ENCODE measurements around the gene SAMSN1. TPM values are rescaled to one million over a fixed set of nuclear protein-coding genes. Genes with fewer than 3 reads are reported as not detected.

SAMSN1 gene
- total RNA-seq (2014; rRNA removed; shearing (Covaris generic)) (2.0 and 3.2 TPM in 2 replicates), polyA plus RNA-seq (2016; fragmentation: Nextera tagmentation; extraction: Ambion mirVana) (5.4 and 7.9 TPM in 2 replicates)
- long read RNA-seq, result 0 reads

- H3K4me3 ChIP-seq, result no peak within 1 kb of the TSS
- TF ChIP-seq STAT1 (IDR thresholded peaks at IDR 0.05; ENCODE audit: unreplicated experiment) (no peak), CTCF (conservative IDR thresholded peaks at IDR 0.05; ENCODE audit: low read depth in 2 of 2) (no peak), POLR2AphosphoS5 (IDR thresholded peaks at IDR 0.05; ENCODE audit: low read depth) (no peak), EZH2phosphoT487 (IDR thresholded peaks at IDR 0.05; ENCODE audit: unreplicated experiment) (no peak), ZNF114 (CRISPR knock-in tag; IDR thresholded peaks at IDR 0.05) (no peak)
- no peak within 1 kb of the TSS for H3K27ac ChIP-seq (ENCODE audit: low read depth)
- DNase-seq (ENCODE audit: low spot score), result no peak
- no peak within 1 kb of the TSS for H3K4me3 Mint-ChIP-seq
- no peaks in the 10 kb centered on the region for H3K9me3 Mint-ChIP-seq
- H3K9me2 ChIP-seq (ENCODE audit: insufficient read depth), result no peaks in the 10 kb centered on the region
- no peaks in the 10 kb centered on the region for H3K36me3 Mint-ChIP-seq (ENCODE audit: low read depth)
- no peaks in the 10 kb centered on the region for H3K36me3 ChIP-seq (ENCODE audit: insufficient read depth)
- H3K27ac Mint-ChIP-seq, result no peak within 1 kb of the TSS
- no peaks in the 10 kb centered on the region; the same call in 1 of the 2 replicates for H3K4me1 ChIP-seq (ENCODE audit: insufficient read depth)
- no peak within 1 kb of the TSS for H3K4me2 ChIP-seq
- H3K27me3 Mint-ChIP-seq (ENCODE audit: insufficient read depth, low read depth, poor library complexity), result no peaks in the 10 kb centered on the region
- H3F3A ChIP-seq (replicated peaks; ENCODE audit: low read depth), result no peaks in the 10 kb centered on the region
- H3K4me1 Mint-ChIP-seq, result peaks cover under 1% of the 10 kb centered on the region; the same call in 2 of the 3 replicates
- no peaks in the 10 kb centered on the region for H4K20me1 ChIP-seq (replicated peaks; ENCODE audit: insufficient read depth)
- no peaks in the 10 kb centered on the region for H3K27me3 ChIP-seq (ENCODE audit: insufficient read depth)
- no peak within 1 kb of the TSS for H2AFZ ChIP-seq
- ATAC-seq, result no peak
- H3K79me2 ChIP-seq (replicated peaks; ENCODE audit: insufficient read depth), result no peaks in the 10 kb centered on the region
Observed at GRCh38 chr21:14545906-14546480, at the start of gene SAMSN1. TSS of gene SAMSN1 (minus strand) at chr21:14546315. CDS start at chr21:14546261, 54 bp downstream.

DNA sequence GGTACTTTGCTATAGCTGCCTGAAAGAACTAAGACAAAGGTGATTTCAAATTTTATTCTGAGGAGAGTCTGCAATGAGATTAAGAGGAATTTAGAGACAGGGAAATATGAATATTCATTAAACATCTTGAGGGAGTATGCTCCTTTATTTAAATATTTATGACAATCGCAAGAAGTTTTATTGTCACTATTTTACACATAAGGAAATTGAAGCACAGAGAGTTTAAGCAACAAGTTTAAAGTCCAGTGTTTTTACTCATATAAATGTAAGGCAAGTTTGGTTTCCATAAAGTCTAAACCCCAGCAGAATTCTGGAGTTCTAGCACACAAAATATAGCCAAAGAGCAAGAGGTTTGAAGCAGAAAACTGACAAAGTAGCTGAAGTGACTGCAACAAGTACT lies 49.3 kb upstream of the SAMSN1 start:
- no peaks in the 10 kb centered on the region for H3K4me1 ChIP-seq (ENCODE audit: insufficient read depth)
- peaks cover 1% of the 10 kb centered on the region for H3K27me3 Mint-ChIP-seq (ENCODE audit: insufficient read depth, low read depth, poor library complexity)
- no peaks in the 10 kb centered on the region for H4K20me1 ChIP-seq (replicated peaks; ENCODE audit: insufficient read depth)
- no peaks in the 10 kb centered on the region for H3K27me3 ChIP-seq (ENCODE audit: insufficient read depth)
- no peak overlapping the region for H3K4me3 ChIP-seq
- H3K36me3 ChIP-seq (ENCODE audit: insufficient read depth), result peaks cover 4% of the 10 kb centered on the region; the same call in 1 of the 2 replicates
- peaks cover 3% of the 10 kb centered on the region; the same call in 1 of the 3 replicates for H3K4me1 Mint-ChIP-seq
- H3K27ac ChIP-seq (ENCODE audit: low read depth), result no peak overlapping the region
- H3K4me3 Mint-ChIP-seq, result no peak overlapping the region
- H3F3A ChIP-seq (replicated peaks; ENCODE audit: low read depth), result no peaks in the 10 kb centered on the region
- no peak overlapping the region for H3K27ac Mint-ChIP-seq
- no peak for DNase-seq (ENCODE audit: low spot score)
- H3K9me3 Mint-ChIP-seq, result peaks cover 23% of the 10 kb centered on the region
- ATAC-seq, result no peak
- no peak overlapping the region for H2AFZ ChIP-seq
- no peak overlapping the region for H3K4me2 ChIP-seq
- H3K79me2 ChIP-seq (replicated peaks; ENCODE audit: insufficient read depth), result no peaks in the 10 kb centered on the region
- H3K36me3 Mint-ChIP-seq (ENCODE audit: low read depth), result peaks cover 34% of the 10 kb centered on the region
- peaks cover 9% of the 10 kb centered on the region; the same call in 1 of the 2 replicates for H3K9me2 ChIP-seq (ENCODE audit: insufficient read depth)
- TF ChIP-seq JUNB (IDR thresholded peaks at IDR 0.05; ENCODE audit: unreplicated experiment) (no peak), POLR2AphosphoS5 (IDR thresholded peaks at IDR 0.05; ENCODE audit: low read depth) (no peak), NANOG (IDR thresholded peaks at IDR 0.05; ENCODE audit: borderline replicate concordance) (no peak), EZH2phosphoT487 (IDR thresholded peaks at IDR 0.05; ENCODE audit: unreplicated experiment) (no peak), STAT1 (IDR thresholded peaks at IDR 0.05; ENCODE audit: unreplicated experiment) (no peak), CTCF (conservative IDR thresholded peaks at IDR 0.05; ENCODE audit: low read depth in 2 of 2) (no peak), ETS1 (IDR thresholded peaks at IDR 0.05) (no peak)
- TF ChIP-seq, protein P1, sequence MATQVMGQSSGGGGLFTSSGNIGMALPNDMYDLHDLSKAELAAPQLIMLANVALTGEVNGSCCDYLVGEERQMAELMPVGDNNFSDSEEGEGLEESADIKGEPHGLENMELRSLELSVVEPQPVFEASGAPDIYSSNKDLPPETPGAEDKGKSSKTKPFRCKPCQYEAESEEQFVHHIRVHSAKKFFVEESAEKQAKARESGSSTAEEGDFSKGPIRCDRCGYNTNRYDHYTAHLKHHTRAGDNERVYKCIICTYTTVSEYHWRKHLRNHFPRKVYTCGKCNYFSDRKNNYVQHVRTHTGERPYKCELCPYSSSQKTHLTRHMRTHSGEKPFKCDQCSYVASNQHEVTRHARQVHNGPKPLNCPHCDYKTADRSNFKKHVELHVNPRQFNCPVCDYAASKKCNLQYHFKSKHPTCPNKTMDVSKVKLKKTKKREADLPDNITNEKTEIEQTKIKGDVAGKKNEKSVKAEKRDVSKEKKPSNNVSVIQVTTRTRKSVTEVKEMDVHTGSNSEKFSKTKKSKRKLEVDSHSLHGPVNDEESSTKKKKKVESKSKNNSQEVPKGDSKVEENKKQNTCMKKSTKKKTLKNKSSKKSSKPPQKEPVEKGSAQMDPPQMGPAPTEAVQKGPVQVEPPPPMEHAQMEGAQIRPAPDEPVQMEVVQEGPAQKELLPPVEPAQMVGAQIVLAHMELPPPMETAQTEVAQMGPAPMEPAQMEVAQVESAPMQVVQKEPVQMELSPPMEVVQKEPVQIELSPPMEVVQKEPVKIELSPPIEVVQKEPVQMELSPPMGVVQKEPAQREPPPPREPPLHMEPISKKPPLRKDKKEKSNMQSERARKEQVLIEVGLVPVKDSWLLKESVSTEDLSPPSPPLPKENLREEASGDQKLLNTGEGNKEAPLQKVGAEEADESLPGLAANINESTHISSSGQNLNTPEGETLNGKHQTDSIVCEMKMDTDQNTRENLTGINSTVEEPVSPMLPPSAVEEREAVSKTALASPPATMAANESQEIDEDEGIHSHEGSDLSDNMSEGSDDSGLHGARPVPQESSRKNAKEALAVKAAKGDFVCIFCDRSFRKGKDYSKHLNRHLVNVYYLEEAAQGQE (IDR thresholded peaks at IDR 0.05; ENCODE audit: unreplicated experiment), result no peak
